DOHH2 (cell line): ENCODE measurements around the gene GPR160.

Experiments used
- H3F3A ChIP-seq: fragments of 200-600 bp; sonication (generic), shearing (Covaris generic); 2 replicates; pipeline ENCODE4 v1.6.0; 2016; ENCODE audit warnings: antibody characterized with exemption, mild to moderate bottlenecking; ENCODE audit not compliant: control insufficient read depth, insufficient read depth
- H3K27ac ChIP-seq: fragments of 200-600 bp; sonication (generic); 2 replicates; pipeline ENCODE4 v1.5.1; 2014; ENCODE audit warnings: low read depth, mild to moderate bottlenecking, low read length, moderate library complexity
- H3K27me3 ChIP-seq: fragments of 200-600 bp; sonication (generic); 2 replicates; pipeline ENCODE4 v1.6.1; 2014; ENCODE audit warnings: mild to moderate bottlenecking, low read length, mixed read lengths; ENCODE audit not compliant: control insufficient read depth
- H3K36me3 ChIP-seq: fragments of 200-600 bp; sonication (generic); 2 replicates; pipeline ENCODE4 v1.6.1; 2014; ENCODE audit warnings: mild to moderate bottlenecking, low read length, moderate library complexity, mixed read lengths; ENCODE audit not compliant: control insufficient read depth
- H3K4me1 ChIP-seq: fragments of 200-600 bp; sonication (generic); 2 replicates; pipeline ENCODE4 v1.6.1; 2014; ENCODE audit warnings: mild to moderate bottlenecking, low read length, mixed read lengths; ENCODE audit not compliant: control insufficient read depth
- H3K4me2 ChIP-seq: fragments of 200-600 bp; sonication (generic); 2 replicates; pipeline ENCODE4 v1.6.0; 2014; ENCODE audit warnings: mild to moderate bottlenecking, low read length, moderate library complexity
- H3K4me3 ChIP-seq: fragments of 200-600 bp; sonication (generic); 2 replicates; pipeline ENCODE4 v1.5.1; 2014; ENCODE audit warnings: mild to moderate bottlenecking, low read length, mixed read lengths
- H3K79me2 ChIP-seq: fragments of 200-600 bp; sonication (generic); 2 replicates; pipeline ENCODE4 v1.6.1; 2014; ENCODE audit warnings: mild to moderate bottlenecking, low read length, mixed read lengths; ENCODE audit not compliant: control insufficient read depth
- H3K9me2 ChIP-seq: fragments of 200-600 bp; sonication (generic); replicated peaks from 2 replicates; pipeline ENCODE4 v1.6.1; 2014; ENCODE audit warnings: mild to moderate bottlenecking, low read length, mixed read lengths; ENCODE audit not compliant: control insufficient read depth
- H3K9me3 ChIP-seq: fragments of 200-600 bp; sonication (generic); 2 replicates; pipeline ENCODE4 v1.6.1; 2014; ENCODE audit warnings: antibody characterized with exemption, low read length, mixed read lengths; ENCODE audit not compliant: control insufficient read depth, insufficient read depth
- H4K20me1 ChIP-seq: fragments of 200-600 bp; sonication (generic); 2 replicates; pipeline ENCODE4 v1.6.0; 2014; ENCODE audit warnings: low read depth, mild to moderate bottlenecking, antibody characterized with exemption, low read length, moderate library complexity; ENCODE audit not compliant: control insufficient read depth, insufficient read depth
- CTCF ChIP-seq: fragments of 200-600 bp; sonication (generic); IDR thresholded peaks from one replicate; pipeline ENCODE4 v1.5.1; 2014; ENCODE audit warnings: antibody characterized with exemption, mild to moderate bottlenecking, low read depth, low read length; ENCODE audit not compliant: poor library complexity, severe bottlenecking
- EZH2phosphoT487 ChIP-seq: fragments of 200-600 bp; sonication (generic); IDR thresholded peaks from 2 replicates; pipeline ENCODE4 v1.6.1; 2017; ENCODE audit warnings: borderline replicate concordance, mild to moderate bottlenecking, antibody characterized with exemption, low read length, moderate library complexity, mixed read lengths

Gene GPR160

GRCh38 chr3:170095771-170096170 lies 58.0 kb downstream of the GPR160 start:
- no peaks in the 10 kb centered on the region for H3K27me3 ChIP-seq
- no peaks in the 10 kb centered on the region; the same call in none of the 2 replicates for H3F3A ChIP-seq
- no peaks in the 10 kb centered on the region for H3K79me2 ChIP-seq
- H3K4me2 ChIP-seq: no peak overlapping the region
- no peaks in the 10 kb centered on the region for H4K20me1 ChIP-seq
- peaks cover 92% of the 10 kb centered on the region for H3K36me3 ChIP-seq
- H3K4me3 ChIP-seq: no peak overlapping the region
- H3K27ac ChIP-seq: no peak overlapping the region
- no peaks in the 10 kb centered on the region for H3K9me3 ChIP-seq
- H3K9me2 ChIP-seq: no peaks in the 10 kb centered on the region
- no peaks in the 10 kb centered on the region for H3K4me1 ChIP-seq
- TF ChIP-seq EZH2phosphoT487: no peak
- TF ChIP-seq CTCF: no peak

- no peak overlapping the region for H3K4me2 ChIP-seq
- no peaks in the 10 kb centered on the region; the same call in none of the 2 replicates for H3F3A ChIP-seq
- H3K4me1 ChIP-seq: no peaks in the 10 kb centered on the region
- H3K9me3 ChIP-seq: no peaks in the 10 kb centered on the region
- no peaks in the 10 kb centered on the region for H3K27me3 ChIP-seq
- no peaks in the 10 kb centered on the region for H3K9me2 ChIP-seq
- peaks cover 92% of the 10 kb centered on the region for H3K36me3 ChIP-seq
- no peak overlapping the region for H3K27ac ChIP-seq
- no peaks in the 10 kb centered on the region for H3K79me2 ChIP-seq
- no peak overlapping the region for H3K4me3 ChIP-seq
- TF ChIP-seq EZH2phosphoT487 (no peak), CTCF (no peak)
- no peaks in the 10 kb centered on the region for H4K20me1 ChIP-seq
These were observed 58.5 kb downstream of the GPR160 start for GRCh38 chr3:170096342-170096741.

GRCh38 chr3:170098753-170099152 lies 61.0 kb downstream of the GPR160 start:
- H3F3A ChIP-seq: no peaks in the 10 kb centered on the region; the same call in none of the 2 replicates
- no peaks in the 10 kb centered on the region for H3K4me1 ChIP-seq

More at GRCh38 chr3:170098753-170099152, 61.0 kb downstream of the GPR160 start:
- Histone ChIP-seq H3K9me3 (no peaks in the 10 kb centered on the region), H3K36me3 (peaks cover 96% of the 10 kb centered on the region), H3K9me2 (no peaks in the 10 kb centered on the region), H4K20me1 (no peaks in the 10 kb centered on the region), H3K27me3 (no peaks in the 10 kb centered on the region), H3K79me2 (no peaks in the 10 kb centered on the region), H3K4me2 (no peak overlapping the region), H3K4me3 (no peak overlapping the region), H3K27ac (no peak overlapping the region)
- TF ChIP-seq CTCF: no peak
- TF ChIP-seq EZH2phosphoT487: no peak
